GM12892 (cell line): ENCODE measurements around the gene GRN.
"Not testable (repeated sequence)": the region's sequence is repeated elsewhere in the genome, so short reads cannot be mapped to it uniquely, and the experiment has no call there.

Source experiments
- DNase-seq: peaks from one replicate; pipeline ENCODE4 v3.0.0; 2011; ENCODE audit not compliant: insufficient read length
- FAIRE-seq: peaks from 2 replicates; lab custom pipeline; 2011; peaks lifted over from hg19 to GRCh38; lab: Jason Lieb, UNC
- POLR2A ChIP-seq: IDR thresholded peaks from 2 replicates; pipeline ENCODE4 v1.6.1; 2011; ENCODE audit warnings: low read depth, low read length, control low read depth
- POLR2AphosphoS5 ChIP-seq: IDR thresholded peaks from 2 replicates; pipeline ENCODE4 v1.6.1; 2011; ENCODE audit warnings: low read depth, low read length, control low read depth
- TAF1 ChIP-seq: IDR thresholded peaks from 2 replicates; pipeline ENCODE4 v1.6.1; 2011; ENCODE audit warnings: low read depth, mild to moderate bottlenecking, control low read depth, low read length, borderline replicate concordance

The GRN gene

DNA sequence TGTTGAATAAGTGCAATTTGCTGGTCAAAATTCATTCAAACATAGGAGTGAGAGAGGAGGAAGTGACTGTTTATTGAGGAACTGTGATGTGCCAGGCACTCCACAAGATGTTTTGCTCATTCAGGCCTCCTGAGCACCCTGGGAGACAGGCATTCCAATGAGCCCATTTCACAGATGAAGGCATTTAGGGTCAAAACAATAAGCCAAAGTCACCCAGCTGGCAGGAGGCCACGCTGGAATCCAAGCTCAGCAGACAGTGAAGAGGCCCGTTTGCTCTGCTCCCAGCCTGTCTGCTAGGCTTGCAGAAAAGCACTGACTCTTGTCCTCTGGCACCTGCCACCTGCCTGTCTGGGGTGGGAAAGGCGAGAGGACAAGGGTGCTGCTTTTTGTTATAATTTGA lies 10.4 kb upstream of the GRN start:
- FAIRE-seq (no peak), DNase-seq (no peak)
- no peak for TF ChIP-seq TAF1
- TF ChIP-seq POLR2A = no peak
- TF ChIP-seq POLR2AphosphoS5 = no peak

DNA sequence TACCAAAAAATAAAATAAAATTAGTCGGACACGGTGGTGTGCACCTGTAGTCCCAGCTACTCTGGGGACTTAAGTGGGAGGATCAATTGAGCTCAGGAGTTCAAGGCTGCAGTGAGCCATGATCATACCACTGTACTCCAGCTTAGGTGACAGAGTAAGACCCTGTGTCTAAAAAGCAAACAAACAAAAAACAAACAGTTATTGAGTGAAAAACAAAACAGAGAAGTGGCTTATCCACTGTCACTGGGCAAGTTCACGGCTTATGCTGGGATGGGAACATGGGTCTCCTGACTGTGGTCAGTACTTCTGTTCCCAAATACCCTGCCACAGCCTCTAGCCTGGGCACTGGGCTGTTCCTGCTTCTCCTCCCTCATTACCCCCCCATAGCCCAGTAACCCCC lies 9.5 kb upstream of the GRN start:
- FAIRE-seq (no peak), DNase-seq (no peak)
- TF ChIP-seq TAF1 (no peak), POLR2A (no peak), POLR2AphosphoS5 (no peak)

DNA sequence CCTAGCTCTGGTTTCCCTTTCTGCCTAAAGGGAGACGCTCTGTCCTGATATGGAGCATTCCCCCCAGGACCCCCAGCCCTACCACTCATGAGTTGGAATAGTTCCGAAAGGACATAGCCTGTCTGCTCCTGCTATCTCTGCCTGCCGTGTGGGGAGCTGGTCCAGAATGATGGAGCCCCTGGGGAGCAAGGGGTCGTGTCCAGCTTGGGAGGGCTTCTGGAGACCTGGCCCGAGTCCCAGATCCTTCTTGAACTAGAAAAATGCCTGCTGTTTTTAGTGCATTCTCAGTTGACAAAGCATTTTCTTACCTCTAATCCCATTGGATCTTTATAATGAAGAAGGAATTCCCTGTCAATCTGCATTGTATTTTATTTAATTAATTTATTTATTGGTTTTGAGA lies 9.1 kb upstream of the GRN start:
- TF ChIP-seq TAF1 = no peak
- TF ChIP-seq POLR2AphosphoS5 = no peak
- no peak for TF ChIP-seq POLR2A
- no peak for DNase-seq
- FAIRE-seq = no peak

DNA sequence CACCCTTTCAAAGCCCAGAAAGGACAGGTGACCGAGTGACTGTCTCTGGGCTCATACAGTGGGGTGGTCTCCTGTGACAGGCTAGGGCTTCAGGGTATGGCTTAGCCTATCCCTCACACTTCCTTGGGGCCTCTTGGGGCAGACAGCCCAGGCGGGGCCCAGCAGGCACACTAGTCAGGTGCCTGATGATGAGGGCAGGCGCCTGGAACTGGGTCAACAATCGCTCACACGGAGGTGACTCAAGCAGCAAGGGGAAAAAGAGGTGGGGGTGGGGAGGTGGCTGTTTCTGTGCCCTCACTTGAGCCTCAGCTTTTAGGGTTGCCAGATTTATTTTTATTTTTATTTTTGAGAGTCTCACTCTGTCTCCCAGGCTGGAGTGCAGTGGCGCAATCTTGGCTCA lies 6.4 kb upstream of the GRN start:
- DNase-seq (no peak), FAIRE-seq (no peak)
- TF ChIP-seq POLR2AphosphoS5 (no peak), POLR2A (no peak), TAF1 (no peak)

DNA sequence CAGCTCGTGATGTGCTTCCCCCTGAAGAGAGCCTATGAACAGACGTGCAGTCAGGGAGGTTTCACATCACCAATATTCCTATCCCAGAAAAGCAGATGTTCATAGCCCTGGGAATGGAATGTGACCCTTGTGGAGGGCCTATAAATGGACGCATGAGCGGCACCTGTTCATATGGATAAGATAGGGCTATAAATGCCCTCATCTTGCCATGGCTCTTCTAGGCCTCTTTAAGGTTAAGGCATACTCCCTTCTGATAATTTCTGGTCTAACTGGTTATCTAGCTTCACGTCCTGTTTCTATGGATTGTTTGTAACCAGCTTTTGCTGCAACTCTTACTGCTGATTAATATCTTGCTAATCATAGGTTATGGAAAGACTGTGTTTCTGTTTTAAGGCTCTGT lies 4.5 kb upstream of the GRN start:
- not testable (repeated sequence) for FAIRE-seq, DNase-seq

DNA sequence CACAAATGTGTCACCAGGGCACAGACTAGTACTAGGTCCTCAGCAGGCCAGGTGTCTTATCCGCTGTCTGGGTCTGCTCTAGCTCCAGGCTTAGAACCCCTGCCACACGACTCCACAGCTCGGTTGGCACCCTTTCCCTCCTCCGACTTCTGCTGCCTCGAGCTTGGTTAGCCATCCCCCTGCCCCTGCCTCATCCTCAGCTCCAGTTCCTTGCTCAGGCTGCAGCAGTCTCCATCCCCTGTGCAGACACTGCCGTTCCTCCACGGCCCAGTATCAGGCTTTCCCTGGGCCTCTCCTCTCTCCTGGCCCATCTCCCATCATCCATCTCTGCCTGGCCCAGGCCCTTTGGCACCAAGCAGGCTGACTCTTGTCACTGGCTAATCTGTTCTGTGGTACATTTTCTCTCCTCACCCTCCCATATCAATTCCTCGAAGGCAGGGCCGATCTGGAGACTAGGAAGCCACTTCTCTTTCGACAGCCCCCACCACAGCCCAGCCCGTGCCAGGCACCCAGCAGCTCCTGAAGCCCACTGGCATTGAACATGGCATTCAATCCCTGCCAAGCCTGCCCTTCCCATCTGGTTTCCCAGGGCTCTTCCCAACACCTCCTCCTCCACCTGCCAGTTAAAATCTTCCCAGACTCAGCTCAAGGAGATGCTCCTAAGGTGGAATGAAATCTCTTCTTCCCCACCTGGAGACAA lies 1.4 kb upstream of the GRN start:
- no peak for DNase-seq
- TF ChIP-seq TAF1 (no peak), POLR2A (no peak), POLR2AphosphoS5 (no peak)
- FAIRE-seq = no peak

DNA sequence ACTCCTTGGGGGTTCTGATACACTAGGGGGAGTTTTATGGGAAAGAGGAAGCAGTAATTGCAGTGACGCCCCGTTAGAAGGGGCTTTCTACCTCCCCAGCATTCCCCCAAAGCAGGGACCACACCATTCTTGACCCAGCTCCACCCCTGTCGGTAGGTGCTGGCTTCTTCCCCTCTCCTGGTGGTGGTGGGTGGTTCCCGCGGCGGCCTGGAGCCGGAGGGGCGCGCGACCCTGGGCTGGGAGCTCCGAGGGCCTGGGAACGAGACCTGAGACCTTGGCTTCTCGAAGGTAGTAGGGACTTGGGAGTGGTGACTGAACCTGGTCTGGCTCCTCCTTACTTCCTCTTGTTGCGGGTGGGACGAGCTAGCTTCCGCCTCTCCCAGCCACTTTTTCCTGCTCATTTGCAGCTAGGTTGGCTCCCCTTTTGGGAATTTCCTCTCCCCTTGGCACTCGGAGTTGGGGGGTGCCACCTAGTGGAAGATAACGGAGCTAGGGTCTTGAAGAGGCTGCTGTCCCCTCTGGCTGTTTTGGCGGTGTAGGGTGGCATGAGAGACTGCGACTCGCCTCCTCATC lies 438 bp downstream of the GRN start:
- no peak for DNase-seq
- TF ChIP-seq TAF1 = no peak; the same call in 1 of the 2 replicates
- peak; percentile 7; the same call in 1 of the 2 replicates for TF ChIP-seq POLR2A
- TF ChIP-seq POLR2AphosphoS5 = no peak
- peak; percentile 46 for FAIRE-seq

DNA sequence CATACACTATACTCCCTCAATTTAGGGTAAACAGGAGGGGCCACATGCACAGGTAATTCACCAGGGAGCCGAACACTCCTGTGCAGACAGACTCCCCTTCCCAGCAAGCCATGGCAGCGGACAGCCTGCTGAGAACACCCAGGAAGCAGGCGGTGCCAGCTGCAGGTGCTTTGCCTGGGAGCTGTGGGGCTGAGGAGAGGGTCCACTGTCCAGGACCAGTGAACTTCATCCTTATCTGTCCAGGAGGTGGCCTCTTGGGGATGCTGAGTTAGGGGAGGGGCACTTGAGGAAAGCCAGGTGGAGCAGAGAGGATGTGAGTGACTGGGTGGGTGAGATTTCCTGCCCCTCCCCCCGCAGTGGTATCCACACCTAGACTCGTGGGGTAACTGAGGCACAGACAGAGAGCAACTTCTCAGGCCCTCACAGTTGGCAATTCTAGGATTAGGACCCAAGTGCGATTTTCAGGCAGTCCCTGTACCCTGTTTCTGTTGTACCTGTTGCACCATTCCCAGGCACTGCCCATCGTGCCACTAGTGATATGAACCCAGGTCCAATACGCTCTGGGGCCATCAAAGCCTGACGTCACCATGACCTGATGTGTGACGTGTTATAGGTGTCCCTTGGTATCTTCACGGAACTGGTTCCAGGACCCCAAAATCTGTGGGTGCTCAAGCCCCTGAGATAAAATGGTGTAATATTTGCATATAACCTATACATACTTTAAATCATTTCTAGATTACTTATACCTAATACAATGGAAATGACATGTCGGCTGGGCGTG lies 1.2 kb downstream of the GRN start:
- DNase-seq = no peak
- TF ChIP-seq TAF1 (no peak), POLR2AphosphoS5 (no peak), POLR2A (no peak)
- peak; percentile 71 for FAIRE-seq

DNA sequence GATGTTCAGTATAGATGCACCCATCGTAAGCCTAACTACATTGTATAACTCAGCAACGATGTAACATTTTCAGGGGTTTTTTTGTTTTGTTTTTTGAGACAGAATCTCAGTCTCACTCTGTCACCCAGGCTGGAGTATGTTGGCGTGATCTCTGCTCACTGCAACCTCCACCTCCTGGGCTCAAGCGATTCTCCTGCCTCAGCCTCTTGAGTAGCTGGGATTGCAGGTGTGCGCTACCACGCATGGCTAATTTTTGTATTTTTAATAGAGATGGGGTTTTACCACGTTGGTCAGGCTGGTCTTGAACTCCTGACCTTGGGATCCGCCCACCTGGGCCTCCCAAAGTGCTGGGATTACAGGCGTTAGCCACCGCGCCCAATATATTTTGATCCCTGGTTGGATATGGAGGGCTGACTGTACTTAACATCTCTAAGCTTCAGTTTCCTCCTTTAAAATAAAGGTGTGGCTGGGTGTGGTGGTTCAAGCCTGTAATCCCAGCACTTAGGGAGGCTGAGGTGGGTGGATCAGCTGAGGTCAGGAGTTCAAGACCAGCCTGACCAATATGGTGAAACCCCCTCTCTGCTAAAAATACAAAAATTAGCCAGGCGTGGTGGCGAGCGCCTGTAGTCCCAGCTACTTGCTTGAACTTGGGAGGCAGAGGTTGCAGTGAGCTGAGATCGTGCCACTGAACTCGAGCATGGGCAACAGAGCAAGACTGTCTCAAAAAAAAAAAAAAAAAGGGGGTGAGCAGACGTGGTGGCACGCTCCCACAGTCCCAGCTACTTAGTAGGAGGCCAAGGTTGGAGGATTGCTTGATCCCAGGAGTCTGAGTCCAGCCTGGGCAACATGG lies 2.3 kb downstream of the GRN start:
- FAIRE-seq = peak; percentile 58

DNA sequence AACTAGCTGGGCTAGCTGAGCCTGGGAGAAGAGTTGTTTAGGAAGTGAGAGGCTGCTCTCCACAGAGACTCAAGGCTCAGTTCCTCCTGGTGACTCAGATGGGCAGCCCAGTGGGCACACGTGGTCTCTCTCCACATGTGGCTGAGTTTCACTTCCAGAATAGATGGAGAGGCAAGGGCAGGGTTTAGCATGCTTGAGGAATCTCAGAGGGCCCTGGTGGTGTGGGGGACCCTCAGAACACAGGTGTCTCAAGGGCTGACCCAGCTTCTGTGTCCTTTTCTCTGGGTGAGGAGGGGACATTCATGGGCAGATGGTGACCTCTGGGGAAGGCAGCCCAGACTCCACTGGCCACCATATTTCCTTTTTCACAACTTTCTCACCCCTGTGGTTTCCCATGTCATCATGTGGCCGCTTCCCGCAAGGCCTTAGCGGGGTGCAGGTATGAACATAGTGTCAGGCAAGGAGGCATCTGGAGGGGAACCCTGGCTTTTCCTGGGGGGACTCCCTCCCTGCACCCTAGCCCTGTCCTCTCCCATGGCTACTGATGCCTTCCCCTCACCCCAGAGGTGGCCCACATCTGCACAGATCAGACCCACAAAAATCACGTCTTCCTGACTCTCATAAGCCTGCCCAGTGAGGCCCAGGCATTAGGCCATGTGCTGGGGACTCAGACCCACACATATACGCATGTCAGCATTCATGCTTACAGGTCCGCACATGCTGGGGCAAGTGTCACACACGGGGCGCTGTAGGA lies 3.3 kb downstream of the GRN start:
- DNase-seq = peak; percentile 68
- TF ChIP-seq POLR2A (no peak), POLR2AphosphoS5 (peak; percentile 54; the same call in 1 of the 2 replicates), TAF1 (no peak)
- peak; percentile 92 for FAIRE-seq

More for the DNA sequence above, 2.3 kb downstream of the GRN start:
- not testable (repeated sequence) for DNase-seq

DNA sequence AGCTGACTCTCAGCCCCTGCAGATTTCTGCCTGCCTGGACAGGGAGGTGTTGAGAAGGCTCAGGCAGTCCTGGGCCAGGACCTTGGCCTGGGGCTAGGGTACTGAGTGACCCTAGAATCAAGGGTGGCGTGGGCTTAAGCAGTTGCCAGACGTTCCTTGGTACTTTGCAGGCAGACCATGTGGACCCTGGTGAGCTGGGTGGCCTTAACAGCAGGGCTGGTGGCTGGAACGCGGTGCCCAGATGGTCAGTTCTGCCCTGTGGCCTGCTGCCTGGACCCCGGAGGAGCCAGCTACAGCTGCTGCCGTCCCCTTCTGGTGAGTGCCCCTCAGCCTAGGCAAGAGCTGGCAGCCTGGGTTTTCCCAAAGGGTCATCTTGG lies 3.9 kb downstream of the GRN start:
- TF ChIP-seq POLR2A (no peak), POLR2AphosphoS5 (no peak), TAF1 (no peak)
- FAIRE-seq (no peak), DNase-seq (no peak)
